Dermis blood vessel endothelial cell (primary cell): ENCODE measurements around the gene LRCH4. TPM values are rescaled to one million over a fixed set of nuclear protein-coding genes. Genes with fewer than 3 reads are reported as not detected.

ENCODE experiments used
- DNase-seq: peaks from one replicate; pipeline ENCODE4 v3.0.0; 2010
- total RNA-seq: library from RNA; depleted of rRNA; stranded (reverse); fragments of >200 nt; gene quantifications from 2 replicates; pipeline ENCODE4 v1.2.3, GENCODE V29; 2014

LRCH4 gene
- total RNA-seq, 1 donor from 2014 or later: 20.3 TPM

DNA sequence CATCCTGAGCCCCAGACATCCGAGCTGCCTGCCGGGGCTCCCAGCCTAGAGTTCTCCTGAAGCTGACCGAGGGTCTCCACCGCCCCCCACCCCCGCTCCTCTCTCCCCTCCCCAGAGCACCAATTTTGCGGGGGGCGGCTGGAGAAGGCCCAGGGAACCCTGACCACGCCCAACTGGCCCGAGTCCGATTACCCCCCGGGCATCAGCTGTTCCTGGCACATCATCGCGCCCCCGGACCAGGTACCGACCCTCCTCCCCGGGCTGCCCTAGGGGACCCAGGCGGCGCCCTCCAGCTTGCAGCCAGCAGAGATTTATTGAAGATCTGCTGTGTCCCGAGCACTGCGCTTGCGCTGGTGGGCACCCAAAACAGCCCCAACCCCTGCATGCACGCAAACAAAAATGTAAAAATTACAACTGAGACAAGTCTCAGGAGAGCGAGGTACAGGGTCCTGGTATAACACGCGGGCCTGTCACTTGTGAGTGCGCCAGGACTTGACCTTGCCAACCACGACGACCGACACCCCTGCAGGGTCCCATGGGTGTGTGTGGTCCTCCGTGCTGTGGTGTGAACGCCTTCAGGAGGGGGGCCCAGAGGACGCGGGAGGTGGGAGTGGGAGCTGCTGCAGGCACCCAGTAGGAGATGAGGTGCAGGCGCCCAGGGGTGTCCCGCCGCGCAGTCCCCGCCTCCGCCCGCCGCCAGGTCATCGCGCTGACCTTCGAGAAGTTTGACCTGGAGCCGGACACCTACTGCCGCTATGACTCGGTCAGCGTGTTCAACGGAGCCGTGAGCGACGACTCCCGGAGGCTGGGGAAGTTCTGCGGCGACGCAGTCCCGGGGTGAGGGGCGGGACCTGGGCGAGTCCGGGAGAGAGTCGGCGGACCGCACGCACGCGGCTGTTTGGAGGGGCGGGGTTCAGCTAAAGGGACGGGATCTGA lies 19.3 kb upstream of the LRCH4 start:
- DNase-seq: no peak

DNA sequence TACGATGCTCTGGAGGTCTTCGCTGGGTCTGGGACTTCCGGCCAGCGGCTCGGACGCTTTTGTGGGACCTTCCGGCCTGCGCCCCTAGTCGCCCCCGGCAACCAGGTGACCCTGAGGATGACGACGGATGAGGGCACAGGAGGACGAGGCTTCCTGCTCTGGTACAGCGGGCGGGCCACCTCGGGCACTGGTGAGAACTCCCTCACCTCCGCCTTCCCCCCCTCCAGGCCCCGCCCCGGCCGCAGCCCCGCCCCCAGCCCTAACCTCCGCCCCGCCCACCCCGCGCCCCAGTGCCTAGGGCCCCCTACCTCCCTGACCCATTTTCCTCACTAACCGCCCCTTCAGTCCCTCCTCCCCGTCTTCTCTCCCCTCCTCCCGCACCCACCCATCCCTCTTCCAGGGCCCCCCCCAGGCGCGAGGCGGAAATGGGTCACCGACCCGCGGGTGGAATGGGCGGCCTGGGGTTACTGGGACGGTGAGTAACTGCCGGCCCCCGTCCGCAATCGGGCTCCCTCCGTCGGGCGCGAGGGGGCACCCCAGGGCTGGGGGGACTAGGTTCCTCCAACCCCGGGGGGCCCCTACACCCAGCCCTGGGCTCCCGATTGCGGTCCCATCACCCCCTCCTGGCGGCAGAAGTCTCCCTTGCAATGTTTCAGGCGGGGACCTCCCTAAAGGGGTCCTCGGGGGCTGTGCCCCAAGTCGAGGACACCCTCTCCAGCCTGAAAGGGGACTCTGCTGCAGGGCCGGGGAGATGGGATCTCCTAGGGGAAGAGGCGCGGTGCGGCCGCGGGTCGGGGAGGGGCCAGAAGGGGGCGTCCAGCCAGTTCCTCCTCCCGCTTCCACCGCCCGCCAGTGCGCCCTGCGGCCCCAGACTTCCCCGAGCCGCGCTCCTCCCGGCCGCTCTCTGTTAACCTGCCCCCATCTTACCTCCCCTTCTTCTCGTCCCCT lies 18.4 kb upstream of the LRCH4 start:
- peak; percentile 66 for DNase-seq

DNA sequence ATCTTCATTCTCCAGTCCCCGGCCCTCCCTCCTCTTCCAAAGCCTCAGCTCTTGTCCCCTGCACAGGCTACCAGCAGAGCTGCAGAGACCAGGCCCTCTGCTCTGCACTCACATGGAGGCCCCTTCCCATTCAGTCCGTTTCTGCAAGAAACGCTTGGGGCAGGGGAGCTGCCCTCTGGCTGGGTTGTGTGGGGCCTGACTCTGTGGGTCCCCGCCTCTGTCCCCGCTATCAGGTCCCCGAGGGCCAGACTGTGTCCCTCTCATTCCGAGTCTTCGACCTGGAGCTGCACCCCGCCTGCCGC lies 17.7 kb upstream of the LRCH4 start:
- no peak for DNase-seq

DNA sequence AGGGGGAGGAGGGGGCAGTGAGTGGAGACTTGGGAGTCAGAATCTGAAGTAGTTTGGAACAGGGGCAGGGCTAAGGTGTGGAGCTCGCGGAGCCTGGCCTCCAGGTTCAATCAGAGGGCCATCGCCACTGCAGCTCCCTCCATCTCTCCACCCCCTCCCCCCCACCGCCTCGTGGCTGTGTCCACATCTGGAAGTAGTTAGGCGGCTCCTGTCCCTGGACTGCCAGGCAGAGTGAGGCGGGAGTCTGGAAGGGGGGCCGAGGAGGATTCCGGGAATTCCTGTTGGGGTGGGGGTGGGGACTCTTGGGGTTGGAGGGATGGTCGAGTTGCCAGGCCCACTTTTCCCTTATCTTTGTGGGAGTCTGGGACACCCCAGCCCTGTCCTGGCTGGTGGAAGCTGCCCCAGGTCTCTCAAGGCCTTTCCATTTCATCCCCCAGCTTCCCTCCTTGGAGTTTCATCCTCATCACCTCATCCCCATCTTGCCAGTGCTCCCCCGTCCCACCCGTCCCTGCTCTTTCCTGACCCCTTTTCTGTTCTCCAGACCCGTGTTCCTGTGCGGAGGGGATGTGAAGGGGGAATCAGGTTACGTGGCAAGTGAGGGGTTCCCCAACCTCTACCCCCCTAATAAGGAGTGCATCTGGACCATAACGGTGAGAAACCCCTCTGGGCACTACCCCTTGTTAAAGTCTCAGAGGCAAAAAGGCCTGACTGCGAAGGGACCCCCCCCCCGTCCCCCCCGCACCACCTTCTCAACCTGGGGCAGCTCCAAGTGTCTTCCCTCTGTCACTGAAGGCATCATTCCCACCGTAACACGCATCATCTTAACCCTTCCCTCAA lies 17.2 kb upstream of the LRCH4 start:
- DNase-seq: no peak

DNA sequence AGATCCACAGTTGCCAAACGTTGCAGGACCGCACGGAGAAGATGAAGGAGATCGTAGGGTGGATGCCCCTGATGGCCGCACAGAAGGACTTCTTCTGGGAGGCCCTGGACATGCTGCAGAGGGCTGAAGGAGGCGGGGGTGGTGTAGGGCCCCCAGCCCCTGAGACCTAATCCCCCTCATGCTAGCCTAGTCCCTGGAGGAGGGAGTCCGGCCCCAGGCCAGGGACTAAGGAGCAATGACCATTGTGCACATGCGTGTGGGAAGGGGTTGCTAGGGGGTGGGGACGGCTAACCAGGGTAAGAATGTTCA lies 14.8 kb upstream of the LRCH4 start:
- no peak for DNase-seq

DNA sequence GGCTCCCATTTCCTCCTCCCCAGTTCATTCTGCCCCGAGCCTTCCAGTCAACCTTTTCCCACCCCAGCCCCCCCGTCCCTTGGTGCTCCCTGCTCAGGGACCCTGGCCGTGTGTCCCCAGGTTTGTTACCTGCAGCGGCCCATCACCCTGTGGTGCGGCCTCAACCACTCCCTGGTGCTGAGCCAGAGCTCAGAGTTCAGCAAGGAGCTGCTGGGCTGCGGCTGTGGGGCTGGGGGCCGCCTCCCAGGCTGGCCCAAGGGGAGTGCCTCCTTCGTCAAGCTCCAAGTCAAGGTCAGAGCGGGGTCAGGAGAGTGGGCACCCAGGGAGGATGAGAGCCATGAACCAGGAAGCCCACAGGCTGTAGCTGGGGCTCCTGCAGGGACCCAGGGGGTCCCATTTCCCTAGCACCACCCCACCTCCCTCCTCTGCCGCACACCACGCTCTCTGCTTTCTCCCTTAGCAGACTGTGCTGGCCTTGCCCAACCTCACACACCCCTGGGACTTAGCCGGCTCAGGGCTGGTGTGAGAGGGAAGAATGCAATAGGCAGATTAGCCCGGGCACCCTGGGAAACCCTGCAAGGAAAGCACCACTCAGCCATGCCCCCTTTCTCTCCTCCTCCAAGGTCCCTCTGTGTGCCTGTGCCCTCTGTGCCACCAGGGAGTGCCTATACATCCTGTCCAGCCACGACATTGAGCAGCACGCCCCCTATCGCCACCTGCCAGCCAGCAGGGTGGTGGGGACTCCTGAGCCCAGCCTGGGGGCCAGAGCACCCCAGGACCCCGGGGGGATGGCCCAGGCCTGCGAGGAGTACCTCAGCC lies 14.2 kb upstream of the LRCH4 start:
- no peak for DNase-seq

DNA sequence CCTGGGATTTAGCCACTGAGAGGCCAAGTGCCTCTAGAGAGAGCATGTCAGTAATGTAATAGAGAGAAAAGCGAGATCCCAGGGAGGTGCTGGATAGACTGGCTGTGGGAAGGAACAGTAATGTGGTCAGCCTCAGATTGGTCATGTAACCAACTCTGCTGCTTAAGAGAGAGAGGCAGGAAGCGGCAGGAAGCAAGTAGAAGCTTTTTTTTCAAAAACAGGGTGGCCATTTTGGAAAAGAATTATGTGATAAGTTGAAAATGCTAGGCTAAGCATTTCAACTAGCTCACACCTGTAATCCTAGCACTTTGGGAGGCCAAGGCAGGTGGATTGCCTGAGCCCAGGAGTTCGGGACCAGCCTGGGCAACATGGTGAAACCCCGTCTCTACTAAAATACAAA lies 12.5 kb upstream of the LRCH4 start:
- no peak for DNase-seq

DNA sequence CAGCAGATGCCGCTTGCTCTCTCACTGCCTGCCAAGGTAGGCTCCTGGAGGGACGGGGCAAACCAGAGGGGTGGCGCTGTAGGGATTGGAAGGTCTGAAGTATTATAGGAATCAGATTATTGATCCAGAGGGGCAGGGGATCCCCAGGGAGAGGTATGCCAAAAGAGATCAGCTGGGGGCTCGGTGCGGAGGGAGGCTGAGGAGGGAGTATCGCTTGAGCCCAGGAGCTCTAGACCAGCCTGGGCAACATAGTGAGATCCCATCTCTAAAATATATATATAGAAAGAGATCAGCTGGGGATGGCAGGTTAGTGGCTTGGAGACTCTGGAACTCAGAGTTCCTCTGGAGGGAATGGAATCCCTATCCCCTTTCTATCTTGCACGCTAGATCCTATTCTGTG lies 9.3 kb upstream of the LRCH4 start:
- no peak for DNase-seq

DNA sequence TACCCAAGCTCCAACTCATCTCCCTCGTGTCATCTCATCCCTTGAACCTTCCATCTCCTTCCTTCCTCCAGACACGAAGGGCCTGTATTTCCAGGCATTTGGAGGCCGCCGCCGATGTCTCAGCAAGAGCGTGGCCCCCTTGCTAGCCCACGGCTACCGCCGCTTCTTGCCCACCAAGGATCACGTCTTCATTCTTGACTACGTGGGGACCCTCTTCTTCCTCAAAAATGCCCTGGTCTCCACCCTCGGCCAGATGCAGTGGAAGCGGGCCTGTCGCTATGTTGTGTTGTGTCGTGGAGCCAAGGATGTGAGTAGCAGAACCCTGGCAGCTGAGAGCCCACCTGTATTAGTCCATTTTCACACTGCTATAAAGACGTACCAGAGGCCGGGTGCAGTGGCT lies 5.7 kb upstream of the LRCH4 start:
- no peak for DNase-seq

DNA sequence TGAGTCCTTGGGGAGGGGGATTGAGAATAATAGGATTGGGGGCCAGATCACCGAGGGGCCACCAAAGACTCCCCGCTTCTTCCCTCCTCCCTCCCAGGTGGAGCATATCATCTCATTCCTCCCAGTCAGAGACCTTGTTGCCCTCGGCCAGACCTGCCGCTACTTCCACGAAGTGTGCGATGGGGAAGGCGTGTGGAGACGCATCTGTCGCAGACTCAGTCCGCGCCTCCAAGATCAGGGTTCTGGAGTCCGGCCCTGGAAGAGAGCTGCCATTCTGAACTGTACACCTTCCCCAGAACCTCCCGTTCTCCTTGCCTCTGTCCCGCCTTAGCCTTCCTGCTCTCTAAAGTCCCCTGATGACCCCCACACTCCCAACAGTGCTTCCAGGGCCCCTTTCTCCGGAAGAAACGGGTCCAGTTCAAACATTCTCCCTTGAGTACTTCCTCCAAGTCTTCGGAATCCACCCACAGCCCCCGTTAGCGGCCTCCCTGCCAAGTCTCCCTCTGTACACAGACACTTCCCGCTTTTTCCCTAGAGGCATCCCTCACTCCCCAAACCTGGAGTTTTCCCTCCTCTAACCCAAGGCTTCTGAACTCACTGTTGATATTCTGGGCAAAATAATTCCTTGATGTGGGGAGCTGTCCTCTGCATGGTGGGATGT lies 4.3 kb upstream of the LRCH4 start:
- no peak for DNase-seq

DNA sequence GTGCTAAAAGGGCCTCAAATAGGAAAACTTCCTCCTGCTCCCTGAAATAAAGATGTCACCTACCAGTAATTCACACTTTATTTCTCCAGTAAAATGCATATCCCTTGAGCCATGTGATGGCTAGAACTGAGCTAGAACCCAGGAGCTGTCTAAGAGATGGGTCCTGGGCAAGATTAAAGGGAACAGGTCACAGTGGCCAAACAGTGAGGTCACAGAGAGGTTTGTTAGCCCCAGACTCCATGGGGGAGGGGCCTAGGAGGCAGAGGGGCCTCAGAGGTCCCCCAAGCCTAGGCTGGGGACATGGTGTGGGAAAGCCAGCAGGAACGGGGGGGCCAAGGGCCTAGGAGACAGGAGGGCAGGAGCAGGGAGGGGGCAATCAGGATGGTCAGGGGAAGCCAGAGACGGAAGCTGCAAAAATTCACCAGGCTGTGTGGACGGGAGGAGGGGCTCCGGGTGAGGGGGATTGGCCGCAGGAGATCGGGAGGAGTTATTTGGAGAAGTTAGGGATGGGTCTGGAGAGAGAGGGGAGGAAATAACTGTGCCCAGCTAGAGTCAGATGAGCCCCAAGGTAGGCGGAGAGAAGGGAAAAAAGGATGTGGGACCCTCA lies 3.5 kb upstream of the LRCH4 start:
- no peak for DNase-seq

DNA sequence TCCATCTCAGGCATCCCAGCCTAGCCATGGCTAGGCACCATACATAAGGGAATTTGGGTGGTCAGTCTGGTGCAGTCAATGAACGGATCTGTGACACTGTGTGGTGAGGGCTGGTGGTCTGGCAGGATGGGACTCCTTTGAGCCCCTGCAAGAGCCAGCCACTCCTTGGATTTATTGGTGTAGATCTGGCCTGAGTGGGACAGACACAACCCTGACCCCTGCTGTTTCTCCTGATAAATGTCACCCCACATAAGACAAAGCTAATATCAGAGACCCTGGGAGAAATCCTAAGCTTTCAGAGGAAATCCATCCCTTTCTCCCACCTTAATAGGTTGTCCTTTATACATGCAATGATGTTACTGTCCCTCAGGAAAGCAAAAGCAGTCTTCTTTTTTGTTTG lies 2.5 kb upstream of the LRCH4 start:
- peak; percentile 64 for DNase-seq

DNA sequence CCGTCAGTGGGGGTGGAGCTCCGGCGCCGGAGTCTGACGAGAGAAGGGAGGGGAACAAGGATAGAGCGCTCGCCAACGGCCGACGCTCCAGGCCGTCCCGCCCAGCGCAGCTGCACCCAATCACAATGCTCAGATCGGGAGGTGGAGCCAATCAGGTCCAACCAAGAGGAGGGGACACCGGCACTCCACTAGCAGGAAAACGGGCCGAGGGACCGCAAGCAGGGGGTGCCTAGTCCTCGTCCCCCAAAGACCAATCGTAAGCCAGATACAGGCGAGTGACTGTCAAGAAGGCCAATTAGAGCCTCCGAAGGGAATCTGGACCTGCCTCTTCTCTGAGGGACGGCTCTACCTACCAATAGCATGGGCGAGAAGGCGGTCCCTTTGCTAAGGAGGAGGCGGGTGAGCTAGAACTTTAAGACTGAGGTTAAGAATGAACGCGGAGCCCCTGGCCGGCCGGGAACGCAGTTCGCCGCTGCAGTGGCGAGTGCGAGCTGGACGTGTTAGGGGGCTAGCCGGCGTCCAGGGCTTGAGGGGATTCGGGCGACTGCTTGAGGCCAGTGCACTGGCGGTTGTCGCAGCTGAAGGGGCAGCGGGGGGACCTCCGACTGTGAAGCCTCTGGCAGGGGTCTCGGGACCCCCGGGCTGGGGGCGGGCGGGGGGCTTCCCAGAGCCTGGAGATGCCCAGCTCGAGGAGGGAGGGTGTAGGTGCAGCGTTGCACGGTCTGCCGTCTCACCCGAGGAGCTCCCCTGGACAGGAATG lies 517 bp upstream of the LRCH4 start, which contains the start of gene FBXO24:
Gene FBXO24, plus strand, starts transcription at position 63 of the 760 bp plus-strand sequence. Its CDS starts 298 bp downstream, at position 361.
- DNase-seq: peak; percentile 100

DNA sequence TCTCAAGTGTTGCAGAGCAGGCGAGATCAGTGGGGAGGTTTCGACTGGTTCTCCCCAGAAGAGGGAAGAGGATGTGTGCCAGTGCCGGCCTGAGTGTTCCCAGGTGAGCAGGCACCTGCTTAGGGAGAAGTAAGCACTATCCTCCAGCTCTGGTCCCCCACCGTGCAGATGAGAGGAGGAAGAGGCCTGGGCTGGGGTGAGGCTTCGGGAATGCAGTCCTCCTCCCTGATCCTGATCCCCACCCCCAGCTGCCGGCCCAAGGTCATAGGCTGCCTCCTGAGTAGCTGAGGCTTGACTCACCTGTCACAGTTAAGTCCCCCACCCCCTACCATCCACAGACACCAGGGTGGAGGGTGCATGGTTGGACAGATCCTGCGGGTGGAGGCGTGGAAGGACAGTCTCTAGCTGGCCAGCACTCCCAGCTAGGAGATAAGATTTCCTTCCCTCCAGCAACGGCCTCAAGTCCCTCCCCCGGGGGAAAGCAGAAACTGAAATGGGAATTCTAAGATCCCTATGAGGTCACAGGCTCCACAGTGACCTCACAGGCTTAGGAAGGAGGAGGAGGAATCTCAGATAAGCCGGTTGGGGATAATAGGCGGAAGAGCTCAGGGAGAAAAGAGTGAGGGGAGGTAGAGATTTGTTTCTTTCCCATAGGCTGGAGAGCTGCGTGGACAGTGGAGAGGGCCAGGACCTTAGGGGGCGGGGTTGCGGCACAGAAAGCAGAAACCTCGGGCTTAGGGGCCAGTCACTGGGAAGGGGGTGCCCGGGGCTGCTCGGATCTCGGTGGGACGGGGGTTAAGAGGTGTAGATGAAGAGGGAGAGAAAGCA lies 1.0 kb downstream of the LRCH4 start:
- DNase-seq: peak; percentile 75

DNA sequence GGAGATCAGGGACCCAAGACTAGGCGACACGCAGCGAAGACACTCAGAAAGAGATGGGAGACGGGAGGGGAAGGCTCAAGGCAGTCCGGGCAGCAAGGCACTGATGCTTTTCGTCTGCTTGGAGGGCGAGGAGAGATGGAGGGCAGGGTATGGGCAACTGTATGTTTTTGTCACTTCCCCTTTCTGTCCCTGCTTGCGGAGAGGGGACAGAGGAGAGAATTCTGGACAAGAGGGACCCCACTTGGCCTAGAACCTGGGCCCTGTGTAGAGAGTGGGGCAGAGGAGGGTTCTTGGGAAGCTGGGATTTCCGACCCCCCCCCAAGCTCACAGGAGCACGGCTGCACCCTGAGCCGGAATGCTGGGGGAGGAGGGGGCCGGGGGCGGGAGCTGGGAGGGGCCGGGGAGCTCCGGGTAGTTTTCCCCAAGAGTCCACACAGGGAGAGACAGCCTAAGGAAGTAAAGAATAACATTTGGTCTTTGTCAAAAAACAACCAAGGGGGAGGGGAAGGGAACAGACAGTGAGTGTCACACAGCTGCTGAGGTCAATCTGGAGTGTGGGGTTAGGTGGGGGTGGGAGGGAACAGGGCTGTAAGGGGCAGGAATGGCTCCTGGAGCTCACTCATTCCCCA lies 1.8 kb downstream of the LRCH4 start:
- DNase-seq: no peak

DNA sequence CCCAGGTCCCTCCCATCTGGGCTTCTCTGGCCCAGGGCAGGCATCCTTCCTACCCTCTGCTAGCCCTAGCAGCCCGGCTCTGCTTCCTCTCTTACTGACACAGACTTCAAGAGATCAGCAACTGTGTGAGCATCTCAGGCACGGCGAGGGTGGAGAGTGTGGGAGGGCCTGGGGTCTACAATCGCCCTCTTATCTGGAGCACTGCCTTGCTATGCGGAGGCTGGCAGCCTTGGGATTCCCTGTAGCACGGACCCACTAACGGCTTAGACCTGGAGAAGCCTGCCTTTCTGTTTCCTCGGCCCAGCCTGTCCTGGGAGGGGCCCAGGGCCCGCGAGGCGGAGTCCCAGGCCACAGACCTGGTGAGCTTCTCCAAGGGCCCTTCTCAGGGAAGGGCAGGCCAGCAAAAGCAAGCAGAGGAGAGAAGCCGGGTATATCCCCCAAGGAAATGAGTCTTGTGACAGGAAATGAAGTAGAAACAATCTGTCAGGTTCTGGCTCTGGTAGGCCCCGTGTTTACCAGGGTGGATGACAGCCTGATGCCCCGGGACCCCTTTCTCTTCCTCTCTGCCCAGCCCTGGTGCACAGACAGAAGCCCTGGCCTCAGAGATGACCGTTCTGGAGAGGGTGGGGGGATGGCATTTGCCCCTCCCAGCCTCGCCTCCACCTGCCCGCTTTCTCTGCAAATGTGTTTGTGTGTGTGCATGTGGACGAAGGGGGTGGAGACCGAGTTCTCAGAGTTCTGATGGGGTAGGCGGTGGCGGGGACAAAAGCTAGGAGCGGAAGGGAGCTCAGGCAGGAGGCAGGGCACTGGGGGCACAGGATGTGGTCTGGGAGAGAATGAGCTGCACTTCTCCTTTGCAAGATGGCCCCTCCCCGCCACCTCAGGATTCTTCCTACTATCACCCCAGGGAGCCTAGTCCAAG lies 2.5 kb downstream of the LRCH4 start:
- peak; percentile 61 for DNase-seq

DNA sequence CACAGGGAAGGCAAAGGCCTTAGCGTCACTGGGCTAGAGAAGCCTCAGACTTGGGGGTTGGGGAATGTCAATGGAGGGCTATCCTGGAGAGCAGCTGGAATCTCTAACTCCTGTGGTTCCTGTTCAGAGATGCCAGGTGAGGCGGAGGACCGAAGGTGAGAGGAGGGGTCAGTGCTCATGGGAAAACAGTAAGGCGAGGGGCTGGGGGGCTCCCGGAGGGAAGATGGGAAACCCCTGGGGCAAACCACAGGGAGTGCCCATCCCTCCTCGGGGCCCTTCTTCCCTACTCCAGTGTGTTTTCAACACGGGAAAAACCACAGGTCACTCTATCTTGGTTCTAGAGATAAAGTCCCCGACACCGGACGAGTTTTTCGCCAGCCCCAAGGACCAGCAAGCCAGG lies 3.3 kb downstream of the LRCH4 start:
- no peak for DNase-seq
